ENCODE results near the gene PRRX2.

DNA sequence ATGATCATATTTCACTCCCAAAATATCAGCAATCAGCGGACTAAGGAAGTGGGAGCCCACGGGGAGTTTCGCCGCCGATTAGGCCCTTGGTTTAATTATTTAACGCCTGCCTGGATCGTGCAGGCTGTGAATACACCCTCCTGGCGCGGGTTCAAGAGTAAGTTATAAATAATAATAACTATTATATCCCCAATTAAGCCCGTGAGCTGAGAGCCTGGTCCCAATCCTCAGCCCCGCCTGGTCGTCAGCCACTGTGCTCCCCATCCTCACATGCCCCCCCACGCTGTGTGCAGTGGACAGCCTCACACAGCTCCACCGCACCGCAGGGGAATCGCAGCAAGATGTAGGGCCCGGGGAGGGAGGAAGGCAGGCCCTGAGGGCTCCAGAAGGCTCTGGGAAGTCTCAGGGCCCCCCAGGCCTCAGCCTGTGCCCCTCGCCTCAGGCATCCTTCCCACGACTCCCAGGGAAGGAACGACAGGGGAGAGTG is 10.8 kb upstream of the PRRX2 start:
- no peak for TF ChIP-seq EZH2 (IDR thresholded peaks at IDR 0.05; ENCODE audit: borderline replicate concordance)
- TF ChIP-seq, protein P1, sequence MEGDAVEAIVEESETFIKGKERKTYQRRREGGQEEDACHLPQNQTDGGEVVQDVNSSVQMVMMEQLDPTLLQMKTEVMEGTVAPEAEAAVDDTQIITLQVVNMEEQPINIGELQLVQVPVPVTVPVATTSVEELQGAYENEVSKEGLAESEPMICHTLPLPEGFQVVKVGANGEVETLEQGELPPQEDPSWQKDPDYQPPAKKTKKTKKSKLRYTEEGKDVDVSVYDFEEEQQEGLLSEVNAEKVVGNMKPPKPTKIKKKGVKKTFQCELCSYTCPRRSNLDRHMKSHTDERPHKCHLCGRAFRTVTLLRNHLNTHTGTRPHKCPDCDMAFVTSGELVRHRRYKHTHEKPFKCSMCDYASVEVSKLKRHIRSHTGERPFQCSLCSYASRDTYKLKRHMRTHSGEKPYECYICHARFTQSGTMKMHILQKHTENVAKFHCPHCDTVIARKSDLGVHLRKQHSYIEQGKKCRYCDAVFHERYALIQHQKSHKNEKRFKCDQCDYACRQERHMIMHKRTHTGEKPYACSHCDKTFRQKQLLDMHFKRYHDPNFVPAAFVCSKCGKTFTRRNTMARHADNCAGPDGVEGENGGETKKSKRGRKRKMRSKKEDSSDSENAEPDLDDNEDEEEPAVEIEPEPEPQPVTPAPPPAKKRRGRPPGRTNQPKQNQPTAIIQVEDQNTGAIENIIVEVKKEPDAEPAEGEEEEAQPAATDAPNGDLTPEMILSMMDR (IDR thresholded peaks at IDR 0.05; ENCODE audit: poor library complexity), result no peak
- no peak for TF ChIP-seq EZH2phosphoT487 (IDR thresholded peaks at IDR 0.05; ENCODE audit: low read depth, severe bottlenecking, unreplicated experiment)
